ENCODE measurements around the gene EVC. TPM values are rescaled to one million over a fixed set of nuclear protein-coding genes. Genes with fewer than 3 reads are reported as not detected.

Gene EVC
- total RNA-seq, 2 experiments from 2014 or later = 0.17 TPM; not detected in 1

GRCh38 chr4:5696341-5696740 lies 14.7 kb upstream of the EVC start:
- Mint-ChIP-seq H3K9me3 (no peaks in the 10 kb centered on the region), H3K4me1 (ENCODE audit: low read depth) (no peaks in the 10 kb centered on the region), H3K4me3 (no peak overlapping the region), H3K36me3 (ENCODE audit: low read depth) (no peaks in the 10 kb centered on the region), H3K27me3 (ENCODE audit: low read depth) (no peaks in the 10 kb centered on the region), H3K27ac (no peak overlapping the region)
- CTCF ChIA-PET = no interaction called here
- no peak for DNase-seq
- intact Hi-C loops (cut with micrococcal nuclease) = no loop called here

- no peak for DNase-seq
- intact Hi-C loops (cut with micrococcal nuclease) = no loop called here
- Mint-ChIP-seq H3K27me3 (ENCODE audit: low read depth) (peaks cover 6% of the 10 kb centered on the region), H3K4me3 (no peak overlapping the region), H3K27ac (no peak overlapping the region), H3K4me1 (ENCODE audit: low read depth) (no peaks in the 10 kb centered on the region), H3K9me3 (no peaks in the 10 kb centered on the region), H3K36me3 (ENCODE audit: low read depth) (no peaks in the 10 kb centered on the region)
- CTCF ChIA-PET = no interaction called here
Measured at GRCh38 chr4:5700459-5700858, 10.5 kb upstream of the EVC start.

GRCh38 chr4:5701971-5702370 lies 9.0 kb upstream of the EVC start:
- Mint-ChIP-seq H3K4me3 (no peak overlapping the region), H3K27me3 (ENCODE audit: low read depth) (peaks cover 12% of the 10 kb centered on the region), H3K36me3 (ENCODE audit: low read depth) (no peaks in the 10 kb centered on the region), H3K4me1 (ENCODE audit: low read depth) (no peaks in the 10 kb centered on the region), H3K9me3 (no peaks in the 10 kb centered on the region), H3K27ac (no peak overlapping the region)
- CTCF ChIA-PET = no interaction called here
- DNase-seq = no peak
- intact Hi-C loops (cut with micrococcal nuclease) = no loop called here

- Mint-ChIP-seq H3K27me3 (ENCODE audit: low read depth) (peaks cover 21% of the 10 kb centered on the region), H3K9me3 (no peaks in the 10 kb centered on the region), H3K36me3 (ENCODE audit: low read depth) (no peaks in the 10 kb centered on the region), H3K4me3 (no peak overlapping the region), H3K4me1 (ENCODE audit: low read depth) (peaks cover 6% of the 10 kb centered on the region), H3K27ac (no peak overlapping the region)
- CTCF ChIA-PET = no interaction called here
- intact Hi-C loops (cut with micrococcal nuclease) = no loop called here
- DNase-seq = no peak
Measured at GRCh38 chr4:5703831-5704230, 7.2 kb upstream of the EVC start.

GRCh38 chr4:5704276-5704675 lies 6.7 kb upstream of the EVC start:
- H3K27ac Mint-ChIP-seq = no peak overlapping the region
- no peak overlapping the region for H3K4me3 Mint-ChIP-seq
- no peaks in the 10 kb centered on the region for H3K36me3 Mint-ChIP-seq (ENCODE audit: low read depth)
- H3K9me3 Mint-ChIP-seq = no peaks in the 10 kb centered on the region
- intact Hi-C loops (cut with micrococcal nuclease) = no loop called here
- CTCF ChIA-PET = no interaction called here
- peaks cover 6% of the 10 kb centered on the region for H3K4me1 Mint-ChIP-seq (ENCODE audit: low read depth)
- no peak for DNase-seq
- peaks cover 23% of the 10 kb centered on the region for H3K27me3 Mint-ChIP-seq (ENCODE audit: low read depth)

GRCh38 chr4:5705647-5706320 lies 5.2 kb upstream of the EVC start:
- no peak overlapping the region for H3K27ac Mint-ChIP-seq
- H3K27me3 Mint-ChIP-seq (ENCODE audit: low read depth) = peaks cover 34% of the 10 kb centered on the region
- intact Hi-C loops (cut with micrococcal nuclease) = no loop called here
- H3K4me3 Mint-ChIP-seq = no peak overlapping the region
- H3K9me3 Mint-ChIP-seq = no peaks in the 10 kb centered on the region
- H3K36me3 Mint-ChIP-seq (ENCODE audit: low read depth) = peaks cover 3% of the 10 kb centered on the region
- peaks cover 10% of the 10 kb centered on the region for H3K4me1 Mint-ChIP-seq (ENCODE audit: low read depth)
- CTCF ChIA-PET = no interaction called here
- no peak for DNase-seq

GRCh38 chr4:5706486-5707290 lies 4.3 kb upstream of the EVC start:
- H3K9me3 Mint-ChIP-seq = no peaks in the 10 kb centered on the region
- DNase-seq = no peak
- no peak overlapping the region for H3K27ac Mint-ChIP-seq
- CTCF ChIA-PET = no interaction called here
- peaks cover 3% of the 10 kb centered on the region for H3K36me3 Mint-ChIP-seq (ENCODE audit: low read depth)
- peaks cover 36% of the 10 kb centered on the region for H3K27me3 Mint-ChIP-seq (ENCODE audit: low read depth)
- no peak overlapping the region for H3K4me3 Mint-ChIP-seq
- peaks cover 10% of the 10 kb centered on the region for H3K4me1 Mint-ChIP-seq (ENCODE audit: low read depth)
- intact Hi-C loops (cut with micrococcal nuclease) = no loop called here

- no peak for DNase-seq
- H3K27ac Mint-ChIP-seq = no peak overlapping the region
- CTCF ChIA-PET = interaction anchor here (0.6 kb wide), 1 partner anchor 105 kb away, joined by 3 read pairs; no protein-coding TSS in a partner anchor
- peaks cover 1% of the 10 kb centered on the region for H3K9me3 Mint-ChIP-seq
- H3K36me3 Mint-ChIP-seq (ENCODE audit: low read depth) = peaks cover 3% of the 10 kb centered on the region
- no peak overlapping the region for H3K4me3 Mint-ChIP-seq
- H3K4me1 Mint-ChIP-seq (ENCODE audit: low read depth) = peaks cover 10% of the 10 kb centered on the region
- H3K27me3 Mint-ChIP-seq (ENCODE audit: low read depth) = peaks cover 38% of the 10 kb centered on the region
- intact Hi-C loops (cut with micrococcal nuclease) = no loop called here
Measured at GRCh38 chr4:5707366-5707765, 3.6 kb upstream of the EVC start.

GRCh38 chr4:5707778-5708448 lies 3.1 kb upstream of the EVC start:
- H3K4me3 Mint-ChIP-seq = no peak overlapping the region

GRCh38 chr4:5708449-5709206 lies 2.4 kb upstream of the EVC start, which contains the start of gene EVC2:
Gene EVC2, minus strand, starts transcription at chr4:5708559. Its CDS starts 46 bp downstream, at chr4:5708513.
- H3K27ac Mint-ChIP-seq = no peak within 1 kb of the TSS
- H3K9me3 Mint-ChIP-seq = peaks cover 4% of the 10 kb centered on the region
- peaks cover 3% of the 10 kb centered on the region for H3K36me3 Mint-ChIP-seq (ENCODE audit: low read depth)
- CTCF ChIA-PET = no interaction called here
- peaks cover 12% of the 10 kb centered on the region for H3K4me1 Mint-ChIP-seq (ENCODE audit: low read depth)
- intact Hi-C loops (cut with micrococcal nuclease) = no loop called here
- DNase-seq = no peak
- H3K27me3 Mint-ChIP-seq (ENCODE audit: low read depth) = peaks cover 42% of the 10 kb centered on the region
- H3K4me3 Mint-ChIP-seq = no peak within 1 kb of the TSS

More at GRCh38 chr4:5707778-5708448, 3.1 kb upstream of the EVC start:
- Mint-ChIP-seq H3K9me3 (peaks cover 4% of the 10 kb centered on the region), H3K27ac (no peak overlapping the region), H3K27me3 (ENCODE audit: low read depth) (peaks cover 42% of the 10 kb centered on the region), H3K4me1 (ENCODE audit: low read depth) (peaks cover 12% of the 10 kb centered on the region), H3K36me3 (ENCODE audit: low read depth) (peaks cover 3% of the 10 kb centered on the region)
- CTCF ChIA-PET = interaction anchor here (0.6 kb wide), 1 partner anchor 104 kb away, joined by 3 read pairs; no protein-coding TSS in a partner anchor
- no peak for DNase-seq
- intact Hi-C loops (cut with micrococcal nuclease) = no loop called here

GRCh38 chr4:5709207-5709575 lies 1.8 kb upstream of the EVC start:
- Mint-ChIP-seq H3K36me3 (ENCODE audit: low read depth) (peaks cover 3% of the 10 kb centered on the region), H3K4me1 (ENCODE audit: low read depth) (peaks cover 12% of the 10 kb centered on the region), H3K27me3 (ENCODE audit: low read depth) (peaks cover 43% of the 10 kb centered on the region), H3K4me3 (no peak overlapping the region), H3K27ac (no peak overlapping the region), H3K9me3 (peaks cover 6% of the 10 kb centered on the region)
- no peak for DNase-seq
- intact Hi-C loops (cut with micrococcal nuclease) = no loop called here
- CTCF ChIA-PET = no interaction called here

Data from activated naive CD4-positive, alpha-beta T cell treated with anti-CD3 and anti-CD28 coated beads for 36 hours (primary cell).